Measurements from ENCODE around the gene TM6SF1. TPM values are rescaled to one million over a fixed set of nuclear protein-coding genes. Genes with fewer than 3 reads are reported as not detected.
"Not testable (repeated sequence)": the region's sequence is repeated elsewhere in the genome, so short reads cannot be mapped to it uniquely, and the experiment has no call there.

The TM6SF1 gene
- total RNA-seq, 1 donor from 2014 or later: 2.6 TPM

- Histone ChIP-seq H3K4me3 (ENCODE audit: low read depth, low read length) (no peak overlapping the region), H3K27me3 (ENCODE audit: control insufficient read depth, insufficient read depth, low read length) (no peaks in the 10 kb centered on the region), H3K36me3 (ENCODE audit: control insufficient read depth, insufficient read depth, low read length) (peaks cover 2% of the 10 kb centered on the region)
- no peak for FAIRE-seq
- no peak for TF ChIP-seq CTCF (IDR thresholded peaks at IDR 0.05; ENCODE audit: insufficient read depth, low read length, severe bottlenecking)
- no peak for DNase-seq (ENCODE audit: low read depth)
Measured at GRCh38 chr15:83164771-83165404, 57.4 kb downstream of the TM6SF1 start.

- FAIRE-seq: no peak
- TF ChIP-seq CTCF (IDR thresholded peaks at IDR 0.05; ENCODE audit: insufficient read depth, low read length, severe bottlenecking): no peak
- Histone ChIP-seq H3K36me3 (ENCODE audit: control insufficient read depth, insufficient read depth, low read length) (peaks cover 2% of the 10 kb centered on the region), H3K27me3 (ENCODE audit: control insufficient read depth, insufficient read depth, low read length) (no peaks in the 10 kb centered on the region), H3K4me3 (ENCODE audit: low read depth, low read length) (no peak overlapping the region)
- DNase-seq (ENCODE audit: low read depth): no peak
Measured at GRCh38 chr15:83166218-83166617, 58.8 kb downstream of the TM6SF1 start.

- Histone ChIP-seq H3K4me3 (ENCODE audit: low read depth, low read length) (no peak overlapping the region), H3K36me3 (ENCODE audit: control insufficient read depth, insufficient read depth, low read length) (peaks cover 2% of the 10 kb centered on the region), H3K27me3 (ENCODE audit: control insufficient read depth, insufficient read depth, low read length) (no peaks in the 10 kb centered on the region)
- no peak for TF ChIP-seq CTCF (IDR thresholded peaks at IDR 0.05; ENCODE audit: insufficient read depth, low read length, severe bottlenecking)
- no peak for FAIRE-seq
- DNase-seq (ENCODE audit: low read depth): no peak
Measured at GRCh38 chr15:83166830-83167229, 59.4 kb downstream of the TM6SF1 start.

DNA sequence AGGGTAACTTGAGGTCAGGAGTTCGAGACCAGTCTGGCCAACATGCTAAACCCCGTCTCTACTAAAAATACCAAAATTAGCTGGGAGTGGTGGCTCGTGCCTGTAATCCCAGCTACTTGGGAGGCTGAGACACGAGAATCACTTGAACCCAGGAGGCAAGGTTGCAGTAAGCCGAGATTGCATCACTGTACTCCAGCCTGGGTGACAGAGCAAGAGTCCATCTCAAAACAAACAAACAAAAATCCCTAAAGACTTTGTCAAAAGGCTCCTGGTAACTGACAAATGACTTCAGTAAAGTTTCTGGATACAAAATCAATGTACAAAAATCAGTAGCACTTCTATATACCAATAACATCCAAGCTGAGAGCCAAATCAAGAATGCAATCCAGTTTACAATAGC is 62.1 kb downstream of the TM6SF1 start:
- not testable (repeated sequence) for H3K4me3 ChIP-seq (ENCODE audit: low read depth, low read length); DNase-seq (ENCODE audit: low read depth); H3K36me3 ChIP-seq (ENCODE audit: control insufficient read depth, insufficient read depth, low read length); H3K27me3 ChIP-seq (ENCODE audit: control insufficient read depth, insufficient read depth, low read length); FAIRE-seq

DNA sequence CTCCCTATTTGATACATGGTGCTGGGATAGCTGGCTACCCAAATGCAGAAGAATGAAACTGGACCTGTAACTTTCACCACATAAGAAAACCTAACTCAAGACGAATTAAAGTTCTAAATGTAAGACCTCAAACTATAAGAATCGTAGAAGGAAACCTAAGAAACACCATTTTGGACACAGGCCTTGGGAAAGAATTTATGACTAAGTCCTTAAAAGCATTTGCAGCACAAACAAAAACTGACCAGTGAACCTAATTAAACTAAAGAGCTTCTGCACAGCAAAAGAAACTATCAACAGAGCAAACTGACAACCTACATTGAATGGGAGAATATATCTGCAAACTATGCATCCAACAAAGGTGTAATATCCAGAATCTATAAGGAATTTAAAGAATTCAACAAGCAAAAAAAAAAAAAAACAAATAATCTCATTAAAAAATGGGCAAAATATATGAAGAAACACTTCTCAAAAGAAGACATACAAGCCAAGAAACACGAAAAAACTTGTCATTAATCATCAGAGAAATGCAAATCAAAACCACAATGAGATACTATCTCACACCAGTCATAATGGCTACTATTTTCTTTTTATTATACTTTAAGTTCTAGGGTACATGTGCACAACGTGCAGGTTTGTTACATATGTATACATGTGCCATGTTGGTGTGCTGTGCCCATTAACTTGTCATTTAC is 63.2 kb downstream of the TM6SF1 start:
- DNase-seq (ENCODE audit: low read depth) (no peak), FAIRE-seq (no peak)
- TF ChIP-seq CTCF (IDR thresholded peaks at IDR 0.05; ENCODE audit: insufficient read depth, low read length, severe bottlenecking): no peak
- H3K4me3 ChIP-seq (ENCODE audit: low read depth, low read length): no peak overlapping the region
- no peaks in the 10 kb centered on the region for H3K36me3 ChIP-seq (ENCODE audit: control insufficient read depth, insufficient read depth, low read length)
- no peaks in the 10 kb centered on the region for H3K27me3 ChIP-seq (ENCODE audit: control insufficient read depth, insufficient read depth, low read length)

GRCh38 chr15:83174891-83175290 is 67.4 kb downstream of the TM6SF1 start:
- DNase-seq (ENCODE audit: low read depth): no peak
- H3K27me3 ChIP-seq (ENCODE audit: control insufficient read depth, insufficient read depth, low read length): no peaks in the 10 kb centered on the region
- H3K4me3 ChIP-seq (ENCODE audit: low read depth, low read length): no peak overlapping the region
- no peaks in the 10 kb centered on the region for H3K36me3 ChIP-seq (ENCODE audit: control insufficient read depth, insufficient read depth, low read length)
- TF ChIP-seq CTCF (IDR thresholded peaks at IDR 0.05; ENCODE audit: insufficient read depth, low read length, severe bottlenecking): no peak
- FAIRE-seq: no peak

All from bronchial epithelial cell (primary cell).